K562 (cell line): Measurements from ENCODE around the gene ATP8A1.

ENCODE experiments used
- FOXA3 ChIP-seq, 2 experiments: fragments of 450-650 bp in 1 of 2; sonication (generic) in 1 of 2; formaldehyde crosslinking; IDR thresholded peaks in 1 of 2; conservative IDR thresholded peaks in 1 of 2; 2 replicates each; pipeline versions ENCODE4 v1.4.0 to v1.8.0; 2020 to 2022; ENCODE audit warnings: mild to moderate bottlenecking in 2 of 2, missing genetic modification reagents in 1 of 2
- HCFC1 ChIP-seq: IDR thresholded peaks from 2 replicates; pipeline ENCODE4 v1.6.1; 2012; ENCODE audit warnings: low read depth, low read length, improper control_type of control experiment
- ZNF384 ChIP-seq: IDR thresholded peaks from 2 replicates; pipeline ENCODE4 v1.6.1; 2012; ENCODE audit warnings: low read depth, low read length, improper control_type of control experiment
- TF ChIP-seq, protein P1 (sequence below), 3 experiments: IDR thresholded peaks in 2 of 3; conservative IDR thresholded peaks in 1 of 3; 2 replicates each; pipeline ENCODE4 v1.5.1; 2011 to 2012; ENCODE audit warnings: low read length in 3 of 3, mild to moderate bottlenecking in 3 of 3, control low read depth in 2 of 3, improper control_type of control experiment in 1 of 3, inconsistent platforms in 1 of 3, low read depth in 1 of 3, mixed read lengths in 1 of 3, moderate library complexity in 1 of 3; ENCODE audit not compliant: insufficient read depth in 2 of 3

DNA sequence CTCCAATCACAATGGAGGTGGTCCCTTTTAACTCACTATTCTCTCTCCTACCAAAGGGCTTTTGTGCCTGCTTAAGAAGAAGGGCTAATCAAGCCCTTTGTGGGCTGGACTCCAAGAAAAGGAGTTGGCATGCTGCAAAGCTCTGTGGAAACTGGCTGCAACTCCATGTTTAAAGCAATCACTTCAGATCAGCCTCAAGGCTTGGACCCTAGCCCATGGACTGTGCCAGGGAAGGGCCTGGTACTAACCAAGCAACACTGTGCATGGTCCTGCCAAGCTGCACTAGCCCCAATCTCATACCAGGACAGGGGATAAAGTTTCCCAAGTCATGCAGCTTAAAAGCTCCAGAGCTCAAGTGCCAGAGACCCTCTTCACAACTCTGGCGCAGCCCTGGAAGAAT is 86.7 kb downstream of the ATP8A1 start:
- TF ChIP-seq ZNF384 (no peak), HCFC1 (no peak), FOXA3 (CRISPR knock-in tag; conservative IDR thresholded peaks at IDR 0.05 in 1 of 2, IDR thresholded peaks at IDR 0.05 in 1 of 2) (no peak)
- TF ChIP-seq, protein P1, sequence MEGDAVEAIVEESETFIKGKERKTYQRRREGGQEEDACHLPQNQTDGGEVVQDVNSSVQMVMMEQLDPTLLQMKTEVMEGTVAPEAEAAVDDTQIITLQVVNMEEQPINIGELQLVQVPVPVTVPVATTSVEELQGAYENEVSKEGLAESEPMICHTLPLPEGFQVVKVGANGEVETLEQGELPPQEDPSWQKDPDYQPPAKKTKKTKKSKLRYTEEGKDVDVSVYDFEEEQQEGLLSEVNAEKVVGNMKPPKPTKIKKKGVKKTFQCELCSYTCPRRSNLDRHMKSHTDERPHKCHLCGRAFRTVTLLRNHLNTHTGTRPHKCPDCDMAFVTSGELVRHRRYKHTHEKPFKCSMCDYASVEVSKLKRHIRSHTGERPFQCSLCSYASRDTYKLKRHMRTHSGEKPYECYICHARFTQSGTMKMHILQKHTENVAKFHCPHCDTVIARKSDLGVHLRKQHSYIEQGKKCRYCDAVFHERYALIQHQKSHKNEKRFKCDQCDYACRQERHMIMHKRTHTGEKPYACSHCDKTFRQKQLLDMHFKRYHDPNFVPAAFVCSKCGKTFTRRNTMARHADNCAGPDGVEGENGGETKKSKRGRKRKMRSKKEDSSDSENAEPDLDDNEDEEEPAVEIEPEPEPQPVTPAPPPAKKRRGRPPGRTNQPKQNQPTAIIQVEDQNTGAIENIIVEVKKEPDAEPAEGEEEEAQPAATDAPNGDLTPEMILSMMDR (IDR thresholded peaks at IDR 0.05 in 2 of 3, conservative IDR thresholded peaks at IDR 0.05 in 1 of 3; ENCODE audit: insufficient read depth in 2 of 3, low read depth in 1 of 3, low read length in 3 of 3): no peak
